Activated naive CD4-positive, alpha-beta T cell (primary cell): ENCODE measurements around the gene MAP3K14.
A peak's percentile ranks its signal among the peaks of the same experiment; 100 is the strongest.

Experiments used
- DNase-seq, 4 experiments: peaks; one replicate each; lab custom pipeline; 2025; lab: John Stamatoyannopoulos, UW

MAP3K14 gene

DNA sequence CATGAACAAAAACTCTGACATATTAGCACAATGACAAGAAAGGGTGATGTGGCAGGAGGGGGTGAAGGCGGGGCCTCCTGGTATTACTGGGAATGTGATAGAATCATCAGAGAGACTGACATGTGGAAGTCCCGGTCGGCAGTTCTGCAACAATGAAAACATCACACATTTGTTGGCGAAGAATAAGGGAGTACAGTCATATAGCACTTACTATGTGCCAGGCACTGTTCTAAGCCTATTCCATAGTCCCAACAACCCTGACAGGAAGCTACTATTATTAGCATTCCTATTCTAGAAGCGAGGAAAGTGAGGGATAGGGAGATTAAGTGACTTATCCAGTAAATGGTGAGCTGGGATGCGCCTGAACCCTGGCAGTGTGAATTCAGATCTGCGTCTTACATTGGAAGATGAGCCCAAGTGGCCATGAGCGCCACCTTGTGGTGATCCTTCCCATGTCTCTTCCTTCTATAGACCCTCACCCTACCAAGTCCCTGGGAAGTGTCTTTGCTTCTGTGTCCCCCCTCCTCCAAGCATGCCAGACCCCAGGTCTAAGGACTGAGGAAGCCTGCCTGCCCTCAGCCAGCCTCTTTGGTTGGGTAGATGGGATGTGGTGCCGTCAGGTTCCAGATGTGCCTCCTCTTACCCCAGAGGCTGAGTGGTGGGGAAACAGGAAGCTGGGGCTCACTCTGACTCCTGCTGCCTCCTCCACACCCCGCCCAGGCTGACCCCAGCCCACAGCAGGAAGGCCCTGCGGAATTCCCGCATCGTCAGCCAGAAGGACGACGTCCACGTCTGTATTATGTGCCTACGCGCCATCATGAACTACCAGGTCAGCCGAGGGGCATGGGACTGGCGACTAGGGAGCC, 81.2 kb downstream of the MAP3K14 start:
- DNase-seq: peak; percentile 46 to 78 (median 66)

DNA sequence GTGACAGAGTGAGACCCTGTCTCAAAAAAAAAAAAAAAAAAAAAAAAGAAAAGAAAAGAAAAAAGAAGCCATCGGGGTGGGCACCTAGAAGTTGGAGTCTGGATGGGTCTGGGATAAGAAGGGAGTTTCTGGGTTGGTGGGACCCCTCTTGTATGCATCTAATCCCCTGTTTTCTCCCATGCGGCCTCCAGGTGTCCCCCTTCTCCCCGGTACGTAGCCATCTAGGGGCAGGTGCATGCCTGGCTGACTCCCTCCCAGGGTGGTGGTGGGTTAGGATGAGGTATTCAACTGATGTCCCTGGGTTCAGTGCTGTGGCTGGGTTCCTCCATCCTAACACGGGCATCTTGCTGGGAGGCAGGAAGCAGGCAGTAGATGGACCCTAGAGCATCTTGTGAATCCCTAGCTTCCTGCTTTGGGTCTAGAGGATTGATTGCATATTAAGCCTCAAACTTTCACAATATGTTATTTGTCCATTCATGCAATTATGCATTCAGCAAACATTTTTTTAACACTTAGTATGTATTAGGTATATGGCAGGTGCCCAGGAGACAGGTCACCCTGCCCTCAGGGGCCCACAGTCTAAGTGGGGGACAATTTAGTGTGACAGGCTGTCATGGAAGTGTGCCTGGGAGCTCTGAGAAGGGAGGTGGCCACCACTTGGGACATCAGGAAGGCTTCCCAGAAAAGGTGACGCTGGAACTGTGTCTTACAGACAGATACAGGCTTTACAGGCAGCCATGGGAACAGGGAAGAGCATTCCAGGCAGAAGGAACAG, 82.0 kb downstream of the MAP3K14 start:
- DNase-seq: peak in 1 of 4 experiments; percentile 47

DNA sequence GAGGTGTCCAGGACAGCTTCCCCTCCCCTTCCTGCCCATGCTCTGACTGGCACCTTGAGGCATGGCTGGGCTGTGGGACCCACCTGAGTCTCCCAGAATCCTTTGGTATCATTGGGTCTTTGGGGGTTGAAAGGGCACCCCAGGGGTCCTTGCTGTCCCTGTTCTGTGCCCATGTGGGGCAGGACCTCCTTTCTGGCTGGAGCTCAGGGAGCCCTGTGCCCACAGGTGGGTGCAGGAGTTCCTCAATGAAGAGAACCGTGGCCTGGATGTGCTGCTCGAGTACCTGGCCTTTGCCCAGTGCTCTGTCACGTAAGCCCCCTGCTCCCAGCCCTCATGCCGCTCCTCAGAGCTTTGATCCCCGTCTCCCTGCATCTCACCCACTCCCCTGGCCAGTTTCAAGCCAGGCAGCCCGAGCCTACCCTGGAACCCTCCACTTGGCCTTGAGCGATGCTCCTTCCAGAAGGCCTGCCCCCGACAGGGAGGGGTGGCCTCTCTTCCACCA, 83.3 kb downstream of the MAP3K14 start:
- no peak for DNase-seq

DNA sequence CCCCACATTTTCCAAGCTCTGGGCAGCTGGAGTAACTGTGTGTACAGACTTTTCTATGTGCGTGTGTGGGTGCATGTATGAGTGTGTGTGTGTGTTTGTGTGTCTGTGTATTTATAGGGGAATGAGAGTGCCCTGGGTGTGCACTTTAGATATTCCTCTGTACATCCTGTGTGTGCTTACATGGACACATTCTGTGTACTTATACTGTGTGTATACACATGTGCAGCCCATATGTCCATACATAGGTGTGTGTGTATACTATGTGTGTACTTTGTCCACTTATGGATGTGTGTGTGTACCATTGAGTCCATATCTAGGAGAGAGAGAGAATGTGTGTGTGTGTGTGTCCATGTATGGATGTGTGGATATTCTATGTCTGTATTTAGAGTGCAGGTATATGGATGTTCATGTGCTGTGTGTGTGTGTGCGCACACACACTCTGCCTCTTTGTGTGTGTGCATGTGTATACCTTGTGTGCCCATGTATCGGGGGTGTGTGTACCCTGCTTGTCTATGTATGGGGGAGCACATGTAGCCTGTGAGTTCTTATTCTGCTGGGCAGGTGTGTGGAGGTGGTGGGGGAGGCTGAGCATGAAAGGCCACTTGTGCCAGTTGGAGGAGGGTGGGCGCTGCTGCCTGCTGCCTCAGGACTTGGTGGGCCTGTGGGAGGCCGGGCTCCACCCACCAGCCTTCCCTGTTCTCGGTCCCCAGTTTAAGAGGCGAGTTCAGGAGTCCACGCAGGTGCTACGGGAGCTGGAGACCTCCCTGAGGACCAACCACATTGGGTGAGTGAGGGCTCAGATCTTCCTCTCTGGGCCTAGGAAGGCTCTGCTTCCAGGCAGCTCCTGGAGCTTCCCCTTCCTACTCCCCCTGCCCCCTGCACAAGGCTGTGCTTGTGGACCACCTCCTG, 84.1 kb downstream of the MAP3K14 start:
- no peak for DNase-seq

DNA sequence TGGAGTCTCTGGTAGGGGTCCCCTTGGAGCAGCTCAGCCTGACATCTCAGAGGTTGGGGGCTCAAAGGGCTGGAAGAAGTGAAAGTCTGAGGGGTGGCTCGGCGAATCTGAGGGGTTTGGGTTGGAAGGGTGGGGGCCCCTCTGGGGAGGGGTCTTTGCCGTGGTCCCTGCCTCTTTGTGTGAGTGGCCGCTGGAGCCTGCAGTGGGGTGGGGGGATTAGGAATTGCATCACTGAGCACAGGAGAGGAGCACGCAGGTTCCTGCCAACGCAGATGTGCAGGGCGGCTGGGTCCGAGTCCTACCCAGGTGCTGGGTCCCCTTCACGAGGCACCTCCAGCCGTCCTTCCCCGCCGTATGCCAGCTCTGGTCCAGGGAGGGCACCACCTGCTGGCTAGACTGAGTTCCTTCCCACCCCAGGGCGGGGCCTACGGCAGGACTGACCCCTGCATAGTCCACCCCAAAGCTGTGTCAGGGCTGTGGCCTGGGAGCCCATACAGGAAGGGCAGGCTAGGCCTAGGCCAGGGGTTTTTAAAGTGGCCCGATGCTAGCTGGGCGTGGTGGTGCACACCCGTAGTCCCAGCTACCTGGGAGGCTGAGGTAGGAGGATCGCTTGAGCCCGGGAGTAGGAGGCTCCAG, 85.2 kb downstream of the MAP3K14 start:
- DNase-seq: no peak

DNA sequence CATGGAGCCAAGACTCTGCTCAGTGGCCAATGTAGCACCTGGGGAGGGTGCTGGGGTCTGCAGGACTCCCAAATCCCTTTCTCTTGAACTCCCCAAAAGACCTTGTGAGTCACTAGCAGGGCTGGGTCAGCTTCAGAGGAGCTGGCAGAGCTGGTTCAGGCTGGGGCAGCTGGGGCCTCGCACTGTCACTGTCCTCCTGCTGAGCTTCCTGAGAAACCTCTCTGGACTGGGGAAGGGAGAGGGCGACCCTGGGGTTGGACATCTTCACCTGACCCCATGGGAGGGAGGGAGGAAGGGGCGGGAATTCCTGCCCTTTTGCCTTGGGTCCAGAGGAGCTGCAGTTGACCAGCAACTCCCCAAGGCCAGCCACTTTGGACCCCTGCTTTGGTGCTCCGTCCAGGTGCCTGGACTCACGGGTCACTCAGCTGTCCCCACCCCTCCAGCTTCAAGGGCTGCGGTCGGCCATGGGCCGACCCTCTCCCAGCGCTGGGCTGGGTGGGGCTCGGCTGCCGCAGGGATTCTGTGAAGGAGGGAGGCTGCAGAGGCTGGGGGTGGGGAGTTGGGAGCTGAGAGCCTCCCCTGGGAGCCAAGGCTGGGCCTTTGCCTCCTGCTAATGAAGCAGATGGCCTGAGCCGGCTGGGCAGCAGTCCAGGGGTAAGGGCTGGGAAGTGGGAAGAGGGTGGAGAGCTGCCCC, 85.9 kb downstream of the MAP3K14 start:
- DNase-seq: no peak

DNA sequence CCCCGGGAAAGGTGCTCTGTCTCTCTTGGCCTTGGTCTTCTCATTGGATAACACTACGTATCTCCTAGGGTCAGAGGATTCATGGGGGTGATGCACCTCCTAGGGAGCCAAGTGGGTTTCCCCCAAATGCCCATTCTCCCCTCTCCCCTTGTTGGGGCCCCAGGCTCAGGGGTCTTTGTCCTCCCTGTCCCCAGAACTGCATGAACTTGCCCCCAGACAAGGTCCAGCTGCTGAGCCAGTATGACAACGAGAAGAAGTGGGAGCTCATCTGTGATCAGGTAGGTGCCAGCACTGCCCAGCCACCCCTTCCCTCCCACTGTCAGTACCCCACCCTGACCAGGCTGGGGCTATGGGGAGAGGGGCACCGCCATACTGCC, 86.4 kb downstream of the MAP3K14 start:
- no peak for DNase-seq

DNA sequence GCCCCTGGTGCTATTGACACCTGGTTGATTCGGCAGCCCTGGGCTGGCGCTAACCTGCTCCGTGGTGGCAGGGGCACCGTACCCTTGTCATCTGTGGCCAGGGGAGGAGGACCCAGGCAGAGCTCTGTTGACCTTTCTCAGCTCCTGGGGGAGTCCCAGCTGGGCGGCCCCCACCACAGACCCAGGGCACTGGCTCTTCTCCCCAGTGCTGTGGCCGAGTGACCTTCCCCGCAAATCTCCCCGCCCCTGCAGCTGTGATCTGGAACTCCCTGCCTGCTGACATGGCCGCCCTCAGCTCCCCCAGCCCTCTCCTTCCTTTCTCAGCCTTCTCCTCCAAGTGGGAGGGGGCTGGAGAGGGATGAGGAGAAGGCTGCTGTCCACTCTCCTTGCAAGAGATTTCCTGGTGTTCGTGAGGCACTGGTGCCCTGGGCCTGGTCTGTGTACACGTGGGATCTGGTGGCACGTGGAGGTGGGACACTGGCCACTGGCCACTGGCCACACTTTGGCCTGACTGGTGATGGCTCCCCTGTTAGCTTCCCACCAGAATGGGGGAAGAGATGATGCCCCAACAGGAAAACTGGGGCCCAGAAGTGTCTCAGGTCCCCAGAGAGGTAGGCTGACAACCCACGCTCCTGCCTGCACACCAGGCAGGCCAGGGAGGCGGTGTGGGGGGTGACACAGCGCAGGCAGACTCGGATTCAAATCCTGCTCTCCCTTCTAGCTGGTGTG, 87.0 kb downstream of the MAP3K14 start:
- DNase-seq: no peak

DNA sequence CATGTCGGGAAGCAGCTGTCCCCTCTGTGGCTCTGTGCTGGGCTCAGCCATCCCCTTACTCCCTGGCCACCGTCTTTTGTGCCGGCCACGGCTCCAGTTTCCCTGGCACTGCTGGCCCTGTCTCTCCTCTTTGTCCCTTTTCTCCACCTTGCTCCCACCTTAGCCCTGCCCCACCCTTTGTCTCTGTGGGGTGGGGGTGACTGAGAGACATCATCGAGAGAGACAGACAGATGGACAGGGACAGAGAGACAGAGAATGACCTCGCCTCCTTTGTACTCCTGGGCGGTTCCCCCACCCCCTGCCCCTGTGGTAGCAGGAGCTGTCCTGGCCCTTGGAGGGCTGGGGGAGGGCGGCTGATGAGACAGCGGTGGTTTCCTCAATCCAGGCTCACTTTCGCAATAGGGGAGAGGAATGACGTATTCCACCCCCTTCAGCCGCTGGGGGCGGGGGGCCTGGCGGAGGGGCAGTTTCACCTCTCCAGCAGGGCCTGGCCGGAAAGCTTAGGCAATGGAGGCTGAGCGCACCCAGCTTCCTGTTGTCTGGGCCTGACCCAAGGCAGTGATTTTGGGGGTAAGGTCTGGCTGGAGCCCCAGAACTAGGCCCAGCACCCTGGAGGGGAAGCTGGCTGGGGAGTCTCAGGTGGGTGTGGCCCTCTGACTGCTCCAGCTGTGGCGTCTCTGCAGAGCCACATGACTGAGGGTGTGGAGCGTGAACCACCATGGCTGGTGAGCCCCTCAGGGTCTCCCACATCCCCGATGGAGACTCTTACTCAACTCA, 87.9 kb downstream of the MAP3K14 start:
- DNase-seq: peak; percentile 40 to 70 (median 56)

DNA sequence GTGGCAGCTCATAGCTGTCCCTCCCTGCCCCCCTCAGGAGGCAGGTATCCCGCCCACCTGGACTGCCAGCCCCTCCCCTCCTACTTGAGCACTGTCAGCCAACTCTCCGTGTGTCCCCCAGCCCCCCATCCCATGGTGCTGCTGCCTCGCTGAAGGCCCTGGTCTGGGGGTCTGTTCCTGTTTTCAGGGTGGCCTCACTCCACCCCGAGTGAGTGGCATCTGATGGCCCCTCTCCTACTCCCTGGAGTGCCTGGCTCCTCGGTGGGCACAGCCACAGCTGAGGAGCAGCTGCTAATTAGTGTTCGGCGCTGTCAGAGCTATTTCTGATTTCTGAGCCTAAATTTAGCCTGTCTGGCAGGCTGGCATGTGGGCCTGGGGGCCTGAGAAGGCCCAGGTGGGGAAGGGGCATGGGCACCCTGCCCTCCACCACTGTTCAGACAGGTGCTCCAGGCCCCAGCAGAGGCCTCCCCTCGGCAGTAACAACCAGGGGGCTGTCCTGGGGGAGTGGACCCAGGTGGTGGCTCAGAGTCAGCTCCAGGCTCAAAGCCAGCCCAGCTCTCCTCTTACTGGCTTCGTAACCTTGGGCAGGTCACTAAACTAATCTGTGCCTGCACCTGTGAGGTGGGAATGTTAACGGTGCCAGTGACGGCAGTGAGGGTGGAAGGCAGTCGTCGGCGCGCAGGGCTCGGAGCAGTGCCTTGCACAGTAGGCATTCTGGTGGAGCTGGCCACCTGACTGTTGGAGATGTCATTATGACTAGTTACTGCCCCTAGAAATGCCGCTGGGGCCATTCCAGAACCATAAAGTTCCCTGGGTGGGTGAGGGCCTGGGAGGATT, 88.7 kb downstream of the MAP3K14 start:
- no peak for DNase-seq

DNA sequence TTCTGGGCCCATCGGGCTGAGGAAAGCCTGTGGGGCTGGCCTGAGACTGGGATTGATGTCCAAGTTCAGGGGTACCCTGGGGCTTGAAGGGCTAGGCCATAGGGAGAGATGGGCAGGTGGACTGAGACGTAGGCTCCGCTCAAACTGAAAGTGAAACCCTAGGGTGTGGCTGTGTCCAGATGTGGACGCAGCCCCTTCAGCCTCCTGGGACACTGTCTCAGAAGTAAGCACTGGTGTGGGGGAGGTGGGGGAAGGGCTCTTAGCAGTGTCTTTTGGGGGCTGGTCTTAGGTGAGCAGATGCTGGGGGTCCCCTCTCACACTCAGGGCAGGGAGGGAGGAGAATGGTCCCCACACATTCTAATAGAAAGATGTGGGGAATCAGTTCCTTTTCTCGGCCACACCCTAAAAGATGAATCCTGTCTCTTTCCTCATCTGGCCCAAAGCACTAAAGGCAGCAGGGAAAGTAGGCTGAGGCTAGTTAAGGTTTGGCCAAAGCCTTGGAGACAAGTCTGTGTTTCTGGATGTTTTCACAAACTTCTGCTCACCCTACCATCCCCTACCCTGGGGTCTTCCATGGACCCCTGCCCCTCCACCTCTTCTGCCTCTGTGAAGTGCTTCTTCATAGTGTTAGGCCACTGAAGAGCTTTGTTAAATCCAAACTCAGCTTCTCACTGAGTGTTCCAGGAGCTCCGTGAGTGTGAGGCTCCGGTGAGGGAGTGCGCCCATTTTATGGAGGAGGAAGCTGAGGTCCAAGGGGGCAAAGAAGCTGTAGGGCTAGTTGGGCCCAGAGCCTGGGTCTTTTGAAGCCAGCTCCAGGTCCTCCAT, 89.5 kb downstream of the MAP3K14 start:
- no peak for DNase-seq

DNA sequence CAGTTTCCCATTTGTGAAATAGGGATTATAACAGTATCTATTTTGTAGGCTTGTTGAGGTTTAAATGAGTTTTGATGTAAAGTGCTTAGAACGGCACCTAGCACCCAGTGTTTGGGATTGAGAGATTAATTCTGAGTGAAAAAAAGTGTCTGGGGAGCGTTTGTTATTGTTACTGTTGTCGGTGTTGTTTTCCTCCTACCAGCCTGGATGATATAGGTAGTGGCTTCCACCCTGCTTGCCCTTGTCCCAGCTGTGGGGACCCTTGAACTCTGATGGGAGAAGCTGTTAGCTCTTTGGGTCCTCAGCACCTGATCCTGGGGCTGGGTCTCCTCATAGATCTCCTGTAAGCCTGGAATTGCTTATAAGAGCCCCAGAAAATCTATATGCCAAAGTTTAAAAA, 90.2 kb downstream of the MAP3K14 start:
- DNase-seq: no peak

DNA sequence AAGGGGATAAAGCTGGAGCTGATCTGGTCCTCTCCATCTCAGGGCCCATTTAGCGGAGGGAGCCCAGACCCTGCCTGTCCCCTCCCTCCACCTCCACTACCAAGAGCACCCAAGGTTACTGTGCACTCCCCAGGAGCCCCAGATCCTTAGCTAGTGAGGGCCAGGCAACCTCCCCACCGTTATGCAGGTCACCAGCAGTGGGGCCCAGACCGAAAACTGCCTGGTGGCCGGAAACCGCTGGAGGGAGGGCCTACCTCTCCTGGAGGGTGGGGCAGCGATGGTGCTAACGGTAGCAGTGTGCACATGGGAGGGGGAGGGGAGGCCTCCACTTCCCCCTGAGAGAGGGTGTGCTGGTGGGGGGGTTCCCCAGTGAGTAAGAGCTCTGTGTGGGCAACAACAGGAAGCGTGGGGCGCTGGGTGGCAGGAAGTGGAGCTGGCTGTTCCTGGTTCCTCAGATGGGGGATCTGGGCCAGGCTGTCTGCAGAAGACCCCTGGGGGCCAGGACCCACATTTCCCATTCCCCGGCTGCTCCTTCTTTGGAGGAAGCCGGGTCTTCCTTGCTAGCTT, 90.8 kb downstream of the MAP3K14 start:
- peak; percentile 64 to 92 (median 80) for DNase-seq

DNA sequence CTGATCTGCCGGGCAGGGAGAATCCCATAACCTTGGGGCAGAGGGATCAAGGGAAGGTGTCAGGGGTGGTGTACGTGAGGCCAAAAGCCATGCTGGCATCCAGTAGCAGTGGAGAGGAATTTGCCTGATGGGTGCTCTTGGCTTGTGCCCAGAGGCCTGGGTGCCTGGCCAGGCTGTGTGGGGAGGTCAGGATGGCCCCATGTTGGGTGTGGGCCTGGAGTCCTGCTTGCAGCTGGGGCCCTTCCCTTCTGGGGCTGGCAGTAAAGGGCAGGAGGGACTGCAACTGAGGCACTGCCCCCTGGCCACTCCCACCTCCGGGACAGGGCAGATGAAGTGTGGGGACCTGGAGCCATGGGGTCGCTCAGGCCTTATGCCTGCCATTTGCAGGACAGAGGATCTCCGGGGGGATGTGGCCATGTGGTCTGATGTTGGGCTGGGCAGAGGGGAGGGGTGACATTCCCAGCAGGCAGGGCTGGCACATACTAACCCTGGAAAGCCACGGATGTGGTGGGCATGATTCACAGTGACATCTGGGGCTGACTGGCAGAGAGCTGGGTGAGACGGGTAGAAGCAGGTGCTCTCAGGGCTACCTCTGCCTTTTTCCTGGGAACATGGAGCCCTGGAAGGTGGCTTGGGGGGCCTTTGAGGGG, 91.6 kb downstream of the MAP3K14 start:
- DNase-seq: peak in 1 of 4 experiments; percentile 48

DNA sequence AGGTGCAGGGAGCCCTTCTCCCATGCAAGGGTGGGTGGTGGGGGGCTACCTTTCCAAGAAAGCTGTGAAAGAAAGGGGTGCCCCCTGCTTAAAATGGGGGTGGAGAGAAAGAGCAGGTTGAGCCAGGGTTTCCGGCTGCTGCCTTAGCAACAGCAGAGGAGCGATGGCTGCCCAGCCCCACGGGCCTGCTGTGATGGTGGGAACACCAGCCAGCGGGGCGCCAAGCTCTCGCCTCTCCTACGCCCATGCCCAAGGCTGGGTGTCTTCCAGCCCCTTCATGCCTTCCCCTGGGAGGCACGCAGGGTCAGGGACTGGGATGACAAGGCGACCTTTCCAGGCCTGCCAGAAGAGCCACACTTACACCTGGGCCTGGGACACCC, 92.2 kb downstream of the MAP3K14 start:
- DNase-seq: peak in 1 of 4 experiments; percentile 31
